Stimulated activated CD4-positive, alpha-beta T cell treated with anti-CD3 and anti-CD28 coated beads, TNF-alpha, amount 100 ng/mL, for 4 hours (primary cell): ENCODE measurements around the gene EDC4.
"Not testable (repeated sequence)": the region's sequence is repeated elsewhere in the genome, so short reads cannot be mapped to it uniquely, and the experiment has no call there.

Experiments used
- DNase-seq, 3 experiments: peaks; one replicate each; pipeline ENCODE4 v3.0.0-alpha.2; 2020; ENCODE audit warnings: low read depth in 3 of 3

The EDC4 gene

GRCh38 chr16:67847064-67847861, 25.6 kb upstream of the EDC4 start, which contains the start of gene CENPT:
TSS of gene CENPT (minus strand) at chr16:67847693. CDS start at chr16:67833859, 13,834 bp downstream.
- DNase-seq: peak in 1 of 3 experiments; percentile 11

GRCh38 chr16:67848118-67848517, 24.7 kb upstream of the EDC4 start:
- no peak for DNase-seq

- no peak for DNase-seq
These were observed 19.2 kb upstream of the EDC4 start for GRCh38 chr16:67853670-67854069.

- DNase-seq: no peak
These were observed 17.1 kb upstream of the EDC4 start for GRCh38 chr16:67855789-67856188.

- no peak for DNase-seq
These were observed 15.8 kb upstream of the EDC4 start for GRCh38 chr16:67856927-67857546.

- DNase-seq: no peak
These were observed 15.2 kb upstream of the EDC4 start for GRCh38 chr16:67857547-67858233.

GRCh38 chr16:67858500-67858899, 14.4 kb upstream of the EDC4 start:
- no peak for DNase-seq

GRCh38 chr16:67860589-67861398, 12.1 kb upstream of the EDC4 start:
- DNase-seq: no peak

GRCh38 chr16:67861877-67862276, 11.0 kb upstream of the EDC4 start:
- no peak for DNase-seq

- no peak for DNase-seq
These were observed 9.9 kb upstream of the EDC4 start for GRCh38 chr16:67862623-67863583.

GRCh38 chr16:67864044-67864443, 8.8 kb upstream of the EDC4 start:
- not testable (repeated sequence) for DNase-seq

- no peak for DNase-seq
These were observed 8.3 kb upstream of the EDC4 start for GRCh38 chr16:67864594-67864993.

- no peak for DNase-seq
These were observed 7.5 kb upstream of the EDC4 start for GRCh38 chr16:67865318-67865717.

- DNase-seq: no peak
These were observed 4.6 kb upstream of the EDC4 start for GRCh38 chr16:67868290-67868689.

- no peak for DNase-seq
These were observed 3.2 kb upstream of the EDC4 start for GRCh38 chr16:67869653-67870052.

- no peak for DNase-seq
These were observed 1.6 kb upstream of the EDC4 start for GRCh38 chr16:67871256-67871655.

- no peak for DNase-seq
These were observed 671 bp upstream of the EDC4 start for GRCh38 chr16:67872131-67872630.

- DNase-seq: no peak
These were observed 851 bp downstream of the EDC4 start for GRCh38 chr16:67873435-67874370.

- no peak for DNase-seq
These were observed 1.5 kb downstream of the EDC4 start for GRCh38 chr16:67874372-67874771.
